CD4-positive, alpha-beta T cell treated with Interleukin-6 for 4 hours (primary cell): Measurements from ENCODE around the gene FAM193B.

Experiments
- DNase-seq: peaks from one replicate; pipeline ENCODE4 v3.0.0-alpha.2; 2020; ENCODE audit warnings: mixed read lengths

The FAM193B gene

DNA sequence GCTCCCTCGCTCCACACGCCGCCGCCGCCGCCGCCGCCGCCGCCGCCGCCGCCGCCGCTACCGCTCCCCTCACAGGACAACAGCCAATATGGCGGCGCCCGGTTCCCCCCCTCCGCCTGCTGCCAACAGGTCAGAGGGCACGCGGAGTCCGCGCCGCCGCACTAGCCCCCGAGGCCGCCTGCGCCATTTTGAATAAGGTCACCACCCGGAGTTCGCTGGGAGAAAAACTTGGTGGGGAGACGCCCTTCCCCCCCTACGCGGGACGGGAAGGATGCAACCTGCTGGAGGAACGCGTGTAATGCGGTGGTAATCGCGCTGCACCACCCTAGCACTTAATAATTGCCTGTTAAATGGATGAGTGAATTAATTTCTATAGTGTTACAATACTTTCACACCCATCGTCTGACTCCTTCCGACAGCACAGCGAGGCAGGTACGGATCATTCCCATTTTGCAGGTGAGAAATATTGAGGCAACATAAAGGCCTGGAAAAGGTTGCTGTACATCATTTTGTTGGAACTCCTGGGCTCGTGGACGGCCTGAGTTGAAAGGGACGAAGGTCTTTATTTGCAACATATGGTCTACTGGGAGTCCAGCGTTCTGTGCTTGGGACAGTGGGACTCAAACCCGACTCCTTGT lies at the start of gene FAM193B:
FAM193B (minus strand) TSS at position 90 of the 638 bp plus-strand sequence. CDS start 105 bp downstream, outside the sequence.
- DNase-seq = peak; percentile 97

DNA sequence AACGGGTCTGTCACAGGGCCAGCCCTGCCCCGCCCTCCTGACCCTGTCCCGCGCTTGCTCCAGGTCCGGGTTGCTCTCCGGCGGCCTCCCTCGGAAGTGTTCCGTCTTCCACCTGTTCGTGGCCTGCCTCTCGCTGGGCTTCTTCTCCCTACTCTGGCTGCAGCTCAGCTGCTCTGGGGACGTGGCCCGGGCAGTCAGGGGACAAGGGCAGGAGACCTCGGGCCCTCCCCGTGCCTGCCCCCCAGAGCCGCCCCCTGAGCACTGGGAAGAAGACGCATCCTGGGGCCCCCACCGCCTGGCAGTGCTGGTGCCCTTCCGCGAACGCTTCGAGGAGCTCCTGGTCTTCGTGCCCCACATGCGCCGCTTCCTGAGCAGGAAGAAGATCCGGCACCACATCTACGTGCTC lies 49.8 kb upstream of the FAM193B start:
- no peak for DNase-seq

DNA sequence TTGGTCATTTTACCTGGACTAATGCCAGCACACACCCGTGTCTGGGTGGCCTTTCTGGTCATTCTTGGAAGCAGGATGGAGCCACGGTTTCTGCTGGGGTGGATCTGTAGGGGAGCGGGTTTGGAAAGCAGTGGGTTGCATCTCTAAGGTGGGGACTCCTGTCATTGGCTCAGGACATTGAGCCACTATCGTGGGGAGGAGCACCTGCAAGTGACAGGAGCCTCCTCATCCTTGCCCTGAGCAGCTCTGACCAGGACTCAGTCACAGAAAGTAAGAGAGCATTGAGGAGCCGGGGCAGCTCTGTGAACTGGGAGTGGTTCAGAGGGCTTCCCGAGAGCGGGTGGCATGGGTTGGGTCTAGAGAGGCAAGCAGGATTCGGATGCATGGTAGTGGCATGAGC lies 49.3 kb upstream of the FAM193B start:
- DNase-seq = no peak

DNA sequence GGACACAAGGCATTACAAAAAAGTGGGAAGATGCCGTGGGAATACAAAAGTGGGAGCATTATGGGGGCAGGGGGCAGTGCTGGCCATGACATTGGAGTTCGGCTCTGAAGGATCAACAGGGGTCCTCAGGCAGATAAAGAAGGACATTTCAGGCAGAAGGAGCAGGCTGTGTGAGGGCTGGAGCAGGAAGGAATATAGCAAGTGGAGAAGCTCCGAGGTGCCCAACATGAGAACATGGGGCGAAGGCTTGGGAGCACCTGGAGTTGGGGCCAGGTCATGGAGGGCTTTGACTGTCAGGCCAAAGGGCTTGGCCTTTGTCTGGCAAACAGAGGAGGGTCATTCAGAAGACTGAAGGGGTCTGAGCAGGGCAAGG lies 48.1 kb upstream of the FAM193B start:
- DNase-seq = no peak

DNA sequence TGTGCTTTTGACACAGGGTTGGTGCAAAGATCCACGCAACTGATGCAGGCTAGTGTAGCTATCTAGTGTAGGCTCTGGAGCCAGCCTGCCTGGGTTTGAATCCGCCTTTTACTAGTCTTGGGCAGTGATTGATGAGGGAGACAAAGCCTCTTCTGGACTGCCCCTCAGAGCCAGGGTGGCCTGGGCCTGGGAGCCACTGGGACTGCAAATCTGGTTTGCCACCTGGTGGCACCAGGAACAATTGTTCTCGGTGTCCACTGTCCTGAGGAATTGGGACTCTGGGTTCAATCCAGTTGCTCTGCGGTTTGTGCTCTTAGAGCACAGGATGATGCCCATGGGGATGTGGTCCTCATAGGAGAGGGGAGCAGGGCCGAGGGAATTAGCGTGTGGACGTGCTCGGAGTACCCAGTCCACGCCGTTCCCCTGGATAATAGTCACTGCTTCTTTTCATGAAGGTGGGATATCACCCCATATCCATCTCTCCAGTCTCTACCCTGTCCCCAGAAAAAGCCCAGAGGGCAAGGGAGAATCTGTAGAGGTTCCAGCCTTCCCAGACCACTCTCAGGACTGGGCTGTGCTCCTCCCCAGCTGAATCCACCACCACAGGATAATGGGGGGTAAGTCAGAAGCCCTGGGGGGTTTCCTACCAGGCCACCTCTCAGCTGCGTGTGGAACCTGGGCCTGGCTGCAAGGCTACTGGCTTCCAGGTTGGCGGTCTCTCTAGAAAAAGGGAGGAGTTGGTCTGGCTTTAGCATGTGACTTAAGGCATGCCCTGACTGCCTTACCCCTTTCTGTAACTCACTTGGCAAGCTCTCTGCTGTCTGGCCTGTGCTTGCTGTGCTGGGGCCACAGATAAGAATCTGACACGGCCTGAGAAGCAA lies 47.5 kb upstream of the FAM193B start:
- no peak for DNase-seq

DNA sequence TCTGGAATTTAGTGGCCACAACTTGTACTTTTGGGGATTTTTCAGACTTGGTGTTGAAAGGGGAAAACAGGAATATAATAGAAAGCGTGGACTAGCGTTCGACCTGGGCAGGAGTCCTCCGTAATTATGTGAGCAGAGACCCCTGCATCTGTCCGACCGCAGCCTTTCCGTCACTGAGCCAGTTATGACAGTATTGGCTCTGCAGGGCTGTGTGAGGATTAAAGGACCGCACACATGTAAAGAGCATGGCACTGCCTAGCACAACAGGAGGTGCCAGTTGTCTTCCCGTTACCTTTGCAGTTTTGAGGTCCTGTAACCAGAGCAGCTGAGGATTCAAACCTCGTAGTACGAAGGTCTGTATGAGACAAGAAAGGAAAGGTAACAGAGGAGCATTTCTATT lies 46.8 kb upstream of the FAM193B start:
- DNase-seq = no peak

DNA sequence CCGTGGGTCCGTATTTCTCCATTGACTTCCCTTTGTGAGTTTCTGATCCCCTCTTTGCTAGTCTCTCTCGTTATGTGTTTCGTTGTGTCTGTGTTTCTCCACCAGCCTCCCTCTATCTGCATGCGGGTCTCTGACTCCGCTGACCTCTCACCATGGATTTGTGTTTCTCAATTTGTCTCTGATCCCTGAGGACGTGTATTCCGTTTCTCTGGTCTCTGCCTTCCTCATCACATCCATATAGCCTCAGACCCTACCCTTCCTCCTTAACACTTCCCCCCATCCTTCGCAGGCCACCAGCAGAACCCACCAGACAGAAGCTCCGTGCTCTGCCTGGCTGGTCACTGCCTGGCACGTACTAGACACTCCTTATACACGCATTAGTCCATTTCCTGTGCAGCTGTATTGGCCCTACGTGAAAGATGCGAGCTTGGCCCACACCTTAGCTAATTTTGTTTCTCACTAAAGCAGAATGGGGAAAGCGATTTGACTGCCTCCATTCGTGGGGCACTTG lies 46.2 kb upstream of the FAM193B start:
- DNase-seq = no peak

DNA sequence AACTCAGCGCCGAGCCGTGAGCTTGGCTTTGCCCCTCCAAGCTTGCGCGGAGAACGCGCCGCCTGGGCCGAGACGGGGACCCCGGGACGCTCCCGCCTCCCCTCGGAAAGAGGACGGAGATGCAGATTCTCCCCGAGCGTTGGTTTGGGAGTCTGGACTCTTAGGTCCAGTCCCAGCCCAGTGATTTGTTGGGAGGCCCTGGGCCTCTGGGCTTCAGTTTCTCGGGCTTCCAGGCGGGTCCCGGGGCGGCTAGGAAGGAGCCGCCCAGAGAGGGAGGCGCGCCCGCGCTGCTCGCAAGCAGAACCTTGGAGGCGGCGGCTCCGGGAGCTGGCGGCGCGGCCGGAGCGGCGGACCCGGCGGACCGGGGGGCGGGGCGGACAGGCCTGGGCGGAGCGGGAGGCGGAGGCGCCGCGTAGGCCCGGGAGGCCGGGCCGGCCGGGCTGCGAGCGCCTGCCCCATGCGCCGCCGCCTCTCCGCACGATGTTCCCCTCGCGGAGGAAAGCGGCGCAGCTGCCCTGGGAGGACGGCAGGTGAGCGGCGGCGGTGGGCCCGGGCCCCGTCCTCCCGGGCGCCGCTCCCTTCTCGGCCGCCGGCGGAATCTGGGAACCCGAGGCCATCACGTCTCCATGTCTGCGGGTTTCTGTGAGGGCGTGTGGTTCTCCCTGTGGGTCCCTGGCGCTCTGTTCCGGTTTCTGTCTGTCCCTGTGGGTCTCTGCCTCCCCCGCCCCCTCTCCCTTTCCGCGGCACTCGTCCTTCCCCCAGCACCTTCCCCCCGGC lies 45.6 kb upstream of the FAM193B start, which contains the start of gene B4GALT7:
B4GALT7 (plus strand) TSS at position 402 of the 777 bp plus-strand sequence; CDS start at position 481, 79 bp downstream.
- DNase-seq = peak; percentile 90

DNA sequence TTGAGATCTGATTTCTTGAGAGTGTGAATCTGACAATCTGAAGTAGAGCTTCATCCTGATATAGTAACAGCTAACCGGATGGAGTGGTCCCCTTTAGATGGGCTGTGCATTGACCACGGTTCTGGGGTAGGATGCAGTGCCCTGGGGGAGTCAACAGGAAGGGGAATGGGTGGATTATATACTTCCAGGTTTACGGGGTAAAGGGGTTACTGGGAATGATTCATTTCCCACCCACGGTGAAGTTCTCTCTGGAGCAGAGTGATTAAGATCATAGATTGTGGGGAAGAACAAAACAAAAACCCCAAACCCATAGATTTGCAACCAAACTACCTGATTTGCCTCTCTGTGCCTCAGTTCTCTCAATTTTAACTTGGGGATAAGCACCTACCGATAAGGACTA lies 44.1 kb upstream of the FAM193B start:
- DNase-seq = no peak

DNA sequence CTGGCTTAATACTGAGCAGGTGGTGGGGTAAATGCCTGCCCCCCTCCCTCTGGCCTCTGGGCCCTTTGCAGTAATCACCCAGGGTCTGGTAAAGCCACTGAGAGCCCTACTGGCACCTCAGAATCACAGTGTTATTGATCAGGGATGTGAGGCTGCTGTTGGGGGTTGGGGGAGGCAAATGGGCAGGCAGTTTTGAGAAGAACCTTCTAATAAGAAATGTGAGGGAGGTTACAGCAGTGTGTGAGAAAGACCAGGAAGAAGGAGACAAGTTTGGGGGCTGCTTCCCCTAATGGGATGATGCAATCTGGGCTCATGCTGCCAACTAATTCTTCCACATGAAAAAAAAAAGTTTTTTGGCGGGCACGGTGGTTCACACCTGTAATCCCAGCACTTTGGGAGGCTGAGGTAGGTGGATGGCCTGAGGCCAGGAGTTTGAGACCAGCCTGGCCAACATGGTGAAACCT lies 42.4 kb upstream of the FAM193B start:
- DNase-seq = no peak

DNA sequence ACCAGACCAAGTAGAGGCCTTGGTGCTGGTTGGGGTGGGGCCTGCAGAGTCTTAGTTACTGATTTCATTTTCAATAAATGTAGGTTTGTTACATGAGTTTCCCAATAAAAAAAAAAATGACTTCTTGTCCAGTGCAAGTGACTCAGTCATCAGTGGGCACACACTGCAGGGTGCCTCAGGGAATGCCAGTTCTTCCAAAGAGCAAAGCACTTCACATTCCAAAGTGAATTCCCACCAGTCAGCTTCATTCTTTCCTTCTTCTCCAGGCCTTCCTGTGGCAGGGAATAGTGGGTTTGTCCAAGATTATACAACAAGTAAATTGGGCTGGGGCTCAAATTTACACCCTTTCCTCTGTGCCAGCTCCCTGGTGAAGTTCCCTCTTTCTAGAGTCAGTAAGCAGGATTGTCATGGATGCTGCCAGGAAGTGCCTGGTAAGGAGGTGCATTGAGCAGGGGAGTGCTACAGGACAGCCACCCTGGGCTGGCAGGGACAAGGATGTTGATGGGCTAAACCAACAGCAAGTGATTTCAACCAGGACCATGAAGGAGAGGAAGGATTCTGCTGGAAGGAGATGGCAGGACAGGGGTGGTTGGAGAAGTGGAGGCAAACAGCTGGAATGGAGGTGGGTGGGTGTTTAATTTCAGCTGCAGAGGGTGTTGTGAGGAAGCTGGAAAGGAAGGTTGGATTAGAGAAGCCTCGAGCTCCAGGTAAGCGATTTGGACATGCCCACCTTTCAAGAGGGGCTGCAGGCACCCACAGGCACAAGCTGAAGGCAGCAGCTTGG lies 41.8 kb upstream of the FAM193B start:
- no peak for DNase-seq

DNA sequence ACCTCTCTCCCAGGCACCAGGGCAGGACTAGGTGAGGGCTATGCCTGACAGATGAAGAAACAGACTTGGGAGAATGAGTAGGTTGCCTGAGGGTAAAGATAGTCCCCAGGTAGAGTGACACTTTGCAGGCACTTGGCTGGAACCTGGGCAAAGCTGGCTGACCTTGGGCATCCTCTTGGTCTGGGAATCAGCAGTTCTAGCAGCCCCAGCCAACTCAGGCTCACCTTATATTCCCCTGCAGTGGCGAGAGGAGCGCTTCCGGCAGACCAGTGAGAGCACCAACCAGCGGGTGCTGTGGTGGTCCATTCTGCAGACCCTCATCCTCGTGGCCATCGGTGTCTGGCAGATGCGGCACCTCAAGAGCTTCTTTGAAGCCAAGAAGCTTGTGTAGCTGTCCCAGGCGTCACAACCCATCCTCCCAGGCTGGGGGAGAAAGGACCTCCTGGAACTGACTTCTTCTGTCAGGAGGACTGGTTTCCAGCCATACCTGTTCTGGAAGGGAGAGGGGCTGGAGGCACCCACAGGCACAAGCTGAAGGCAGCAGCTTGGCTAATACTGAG lies 40.7 kb upstream of the FAM193B start:
- no peak for DNase-seq

DNA sequence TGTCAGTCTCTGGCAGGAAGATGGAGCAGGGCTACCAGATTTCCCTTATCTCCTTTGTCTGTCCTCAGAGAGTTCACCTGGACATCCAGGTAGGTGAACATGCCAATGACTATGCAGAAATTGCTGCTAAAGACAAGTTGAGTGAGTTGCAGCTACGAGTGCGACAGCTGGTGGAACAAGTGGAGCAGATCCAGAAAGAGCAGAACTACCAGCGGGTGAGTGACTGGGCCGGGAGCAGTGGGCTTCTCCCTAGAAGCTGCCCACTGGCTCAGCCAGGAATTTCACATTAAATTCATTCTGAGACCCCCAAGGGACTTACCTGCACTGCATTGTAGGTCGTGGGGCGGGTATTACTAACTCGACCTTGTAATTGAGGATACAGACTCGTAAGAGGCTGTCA lies 39.7 kb upstream of the FAM193B start:
- no peak for DNase-seq

DNA sequence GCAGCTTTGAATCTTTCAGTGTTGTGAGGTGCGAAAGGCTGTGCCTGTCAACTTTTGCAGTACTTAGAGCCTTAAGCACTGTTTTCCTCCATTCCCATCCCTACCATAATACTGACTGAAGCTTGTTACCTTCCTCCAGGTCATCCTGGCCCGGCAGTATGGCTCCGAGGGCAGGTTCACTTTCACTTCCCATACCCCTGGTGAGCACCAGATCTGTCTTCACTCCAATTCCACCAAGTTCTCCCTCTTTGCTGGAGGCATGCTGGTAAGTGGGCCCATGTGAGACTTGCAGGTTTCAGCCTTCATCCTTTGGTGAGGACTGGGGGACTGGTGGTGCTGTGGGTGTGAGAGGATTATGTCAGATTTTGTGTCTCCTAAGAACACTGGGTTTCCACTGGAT lies 39.1 kb upstream of the FAM193B start:
- DNase-seq = no peak

DNA sequence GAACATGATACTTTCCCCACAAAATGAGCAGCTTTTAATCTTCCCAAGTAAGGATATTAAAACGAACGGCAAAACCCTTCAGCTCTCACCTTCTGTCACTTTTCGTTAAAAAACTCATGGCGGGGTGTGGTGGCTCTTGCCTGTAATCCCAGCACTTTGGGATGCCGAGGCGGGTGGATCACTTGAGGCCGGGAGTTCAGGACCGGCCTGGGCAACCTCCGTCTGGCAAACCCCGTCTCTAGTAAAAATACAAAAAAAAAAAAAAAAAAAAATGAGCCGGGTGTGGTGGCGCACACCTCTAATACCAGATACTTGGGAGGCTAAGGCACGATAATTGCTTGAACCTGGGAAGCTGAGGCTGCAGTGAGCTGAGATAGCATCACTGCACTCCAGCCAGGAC lies 38.5 kb upstream of the FAM193B start:
- no peak for DNase-seq

DNA sequence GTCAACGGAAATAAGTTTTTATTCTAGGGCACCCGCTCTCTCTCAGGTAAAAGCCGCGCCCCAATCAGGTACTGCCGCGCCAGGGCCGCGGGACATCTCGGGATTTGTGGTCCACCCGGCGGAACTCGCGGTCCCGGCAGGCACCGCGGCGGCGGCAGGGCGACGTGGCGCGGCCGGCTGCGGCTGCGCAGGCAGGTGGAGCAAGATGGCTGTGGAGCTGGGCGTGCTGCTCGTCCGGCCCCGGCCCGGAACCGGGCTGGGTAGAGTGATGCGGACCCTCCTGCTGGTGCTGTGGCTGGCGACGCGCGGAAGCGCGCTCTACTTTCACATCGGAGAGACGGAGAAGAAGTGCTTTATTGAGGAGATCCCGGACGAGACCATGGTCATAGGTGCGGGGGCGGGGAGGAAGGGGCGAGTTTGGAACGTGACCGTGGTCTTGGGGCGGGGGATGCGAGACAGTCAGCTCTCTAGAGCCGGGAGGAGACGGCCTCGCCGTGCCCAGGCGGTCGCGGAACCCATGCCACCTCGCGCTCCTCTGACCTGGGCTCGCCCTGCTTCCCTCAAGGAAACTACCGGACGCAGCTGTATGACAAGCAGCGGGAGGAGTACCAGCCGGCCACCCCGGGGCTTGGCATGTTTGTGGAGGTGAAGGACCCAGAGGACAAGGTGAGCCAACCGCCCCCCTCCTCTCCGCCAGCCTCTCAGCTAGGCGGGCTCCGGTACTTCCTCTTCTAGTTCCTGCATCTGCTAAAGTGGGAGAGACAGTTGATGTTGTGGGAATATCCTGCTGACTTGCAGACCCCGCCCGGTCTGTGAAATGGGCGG lies 37.9 kb upstream of the FAM193B start, which contains the start of gene TMED9:
TMED9 (plus strand) TSS at position 194 of the 825 bp plus-strand sequence; CDS start at position 206, 12 bp downstream.
- peak; percentile 91 for DNase-seq

DNA sequence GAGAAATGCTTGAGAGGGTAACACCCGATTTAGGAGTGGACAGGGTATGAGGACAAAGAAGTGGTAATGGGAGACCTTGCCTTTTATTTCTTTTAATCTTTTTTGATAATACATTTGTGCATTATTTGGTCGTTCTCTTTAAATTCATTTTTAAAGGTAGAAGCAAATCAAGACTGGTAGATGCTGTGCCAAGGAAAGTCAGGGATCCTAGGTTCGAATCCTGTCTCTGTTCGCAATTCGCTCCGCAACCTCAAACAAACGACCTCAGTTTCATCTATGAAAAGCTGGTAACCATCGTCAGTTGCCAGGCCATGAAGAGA lies 37.3 kb upstream of the FAM193B start:
- DNase-seq = no peak

DNA sequence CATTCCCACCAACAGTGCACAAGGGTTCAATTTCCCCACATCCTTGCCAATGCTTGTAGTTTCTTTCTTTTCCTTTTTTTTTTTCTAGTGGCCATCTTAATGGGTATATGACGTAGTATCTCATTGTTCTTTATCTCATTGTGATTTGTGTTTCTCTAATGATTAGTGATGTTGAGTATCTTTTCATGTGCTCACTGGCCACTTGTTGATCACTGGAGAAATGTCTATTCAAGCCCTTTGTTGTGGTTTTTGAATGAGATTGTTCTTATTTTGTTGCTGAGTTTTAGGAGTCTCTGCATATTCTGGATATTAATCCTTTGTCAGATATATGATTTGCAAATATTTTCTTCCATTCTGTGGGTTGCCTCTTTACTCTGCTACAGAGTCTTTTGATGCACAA lies 36.0 kb upstream of the FAM193B start:
- DNase-seq = no peak

DNA sequence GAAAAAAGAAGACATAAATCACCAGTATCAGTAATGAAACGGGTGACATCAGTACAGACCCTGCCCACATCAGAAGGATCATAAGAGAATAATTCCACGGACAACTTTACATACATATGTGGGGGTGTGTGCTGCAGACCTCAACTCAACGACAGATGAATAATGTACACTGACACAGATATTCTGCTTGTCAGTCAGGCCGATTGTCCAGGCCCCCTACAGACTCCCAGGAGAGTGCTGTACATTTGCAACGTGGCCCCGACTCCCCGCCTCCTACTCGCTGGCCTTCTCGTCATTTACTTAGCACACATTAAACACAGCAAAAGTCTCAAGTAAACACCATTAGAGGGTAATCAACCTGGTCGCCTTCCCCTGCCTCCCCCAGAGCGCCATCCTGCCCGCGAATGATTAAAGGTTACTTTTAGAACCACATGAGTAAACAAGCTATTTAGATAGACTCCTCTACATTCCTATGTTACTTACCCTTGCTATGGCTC lies 34.1 kb upstream of the FAM193B start:
- no peak for DNase-seq

DNA sequence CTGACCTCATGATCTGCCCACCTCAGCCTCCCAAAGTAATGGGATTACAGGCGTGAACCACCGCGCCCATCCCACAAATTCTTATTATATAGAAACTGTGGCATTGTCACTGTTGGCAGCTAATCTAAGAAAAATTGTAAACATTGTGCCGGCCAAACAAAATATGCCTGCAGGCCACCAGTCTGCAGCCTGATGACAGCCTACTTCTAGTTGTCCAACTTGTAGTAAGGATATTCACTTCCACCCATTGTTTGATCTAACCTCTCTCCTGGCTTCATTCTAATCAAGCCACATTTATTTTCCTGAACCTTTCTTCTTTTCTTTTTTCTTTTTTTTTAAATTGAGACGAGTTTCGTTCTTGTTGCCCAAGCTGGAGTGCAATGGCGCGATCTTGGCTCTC lies 24.0 kb upstream of the FAM193B start:
- no peak for DNase-seq

DNA sequence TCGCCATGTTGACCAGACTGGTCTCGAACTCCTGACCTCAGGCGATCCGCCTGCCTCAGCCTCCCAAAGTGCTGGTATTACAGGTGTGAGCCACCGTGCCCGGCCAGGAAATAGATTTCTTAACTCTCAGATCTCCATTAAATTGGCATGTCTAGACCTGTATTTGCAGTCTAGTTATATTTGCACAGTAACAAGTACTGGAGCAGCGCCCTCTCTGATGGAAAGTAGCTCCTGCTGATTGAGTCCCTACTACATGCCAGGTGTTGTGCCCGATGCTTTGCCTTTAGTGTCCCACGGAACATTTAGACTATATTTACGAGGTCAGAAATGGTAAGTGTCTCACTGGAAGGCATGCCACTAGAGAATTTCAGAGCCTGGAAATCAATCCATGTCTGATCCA lies 21.8 kb upstream of the FAM193B start:
- DNase-seq = no peak
